ENCODE results near the gene SEPHS2.

- no peak for TF ChIP-seq EZH2 (IDR thresholded peaks at IDR 0.05; ENCODE audit: borderline replicate concordance, low read length)
- TF ChIP-seq CTCF (conservative IDR thresholded peaks at IDR 0.05 in 1 of 2, IDR thresholded peaks at IDR 0.05 in 1 of 2; ENCODE audit: extremely low read depth in 1 of 2, insufficient read depth in 1 of 2, low read depth in 1 of 2, low read length in 2 of 2): no peak
Measured at GRCh38 chr16:30421010-30421409, 24.7 kb downstream of the SEPHS2 start.
